ENCODE data around the gene HPCAL4. TPM values are rescaled to one million over a fixed set of nuclear protein-coding genes. Genes with fewer than 3 reads are reported as not detected.

The HPCAL4 gene
- total RNA-seq, 5 donors from 2014 or later (not counting 1 experiment from before 2014, with no cell fraction given): 10.3 to 38.5 (median 28.5) TPM

DNA sequence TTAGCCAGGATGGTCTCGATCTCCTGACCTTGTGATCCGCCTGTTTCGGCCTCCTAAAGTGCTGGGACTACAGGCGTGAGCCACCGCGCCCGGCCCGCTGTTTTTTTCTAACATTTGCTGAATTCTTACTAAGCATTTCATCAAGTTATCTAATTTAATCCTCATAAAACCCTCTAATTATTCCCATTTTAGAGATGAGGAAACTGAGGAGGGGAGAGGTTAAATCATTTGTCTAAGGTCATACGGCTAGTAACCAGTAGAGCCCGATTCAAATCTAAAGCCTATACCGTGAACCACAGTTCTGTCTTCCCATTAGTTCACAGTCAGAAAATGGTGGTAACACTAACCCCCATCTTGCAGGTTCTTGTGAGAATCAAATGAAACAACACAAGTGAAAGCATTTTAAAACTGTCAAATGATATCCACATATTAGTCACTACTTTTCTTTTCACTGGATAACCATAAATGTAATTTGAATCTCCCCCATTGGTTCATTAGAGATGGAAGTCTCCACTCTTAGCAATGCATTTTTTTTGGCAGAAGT, 62.4 kb downstream of the HPCAL4 start:
- Histone ChIP-seq H3K4me3 (ENCODE audit: control insufficient read depth in 1 of 2, extremely low read depth in 1 of 2, low read length in 1 of 2) (no peak overlapping the region), H3K9me3 (no peaks in the 10 kb centered on the region), H3K27me3 (replicated peaks in 1 of 2; ENCODE audit: control insufficient read depth in 2 of 2, extremely low read depth in 1 of 2, insufficient read depth in 2 of 2, low read length in 1 of 2) (peaks cover 5 to 29% of the 10 kb centered on the region in 2 experiments), H3K36me3 (ENCODE audit: control insufficient read depth in 2 of 2, extremely low read depth in 1 of 2, insufficient read depth in 1 of 2, low read length in 1 of 2) (no peaks in the 10 kb centered on the region), H3K27ac (ENCODE audit: low read length) (no peak overlapping the region), H3K4me1 (ENCODE audit: control insufficient read depth in 1 of 2, extremely low read depth in 1 of 2, insufficient read depth in 2 of 2, low read length in 2 of 2) (no peaks in the 10 kb centered on the region)
- no peak for ATAC-seq (replicated peaks in 1 of 4)
- ChIA-PET POLR2A (no interaction called here), CTCF (no interaction called here)
- peaks cover 7 to 22% of the 10 kb centered on the region in 2 donors for H3K27me3 Mint-ChIP-seq
- H3K4me1 Mint-ChIP-seq: no peaks in the 10 kb centered on the region
- H3K4me3 Mint-ChIP-seq: no peak overlapping the region
- WGBS (ENCODE audit: insufficient coverage): no CpG with 5 or more reads among the region's 11 CpGs
- H3K27ac Mint-ChIP-seq: no peak overlapping the region
- DNase-seq: no peak
- H3K9me3 Mint-ChIP-seq: no peaks in the 10 kb centered on the region
- H3K36me3 Mint-ChIP-seq: no peaks in the 10 kb centered on the region

Other genes with a start within 250 kb of the HPCAL4 start
- under 1 TPM in 1 of 5 donors, not detected in 4; 0.38 TPM for gene BMP8A, start 199.8 kb downstream of the HPCAL4 start, total RNA-seq
- 100 to 1,000 TPM; 266 to 314 (median 276) TPM for gene PABPC4, start 114.6 kb downstream of the HPCAL4 start, total RNA-seq
- gene HEYL, start 51.8 kb downstream of the HPCAL4 start, total RNA-seq: under 1 TPM in 2 of 5 donors, not detected in 3; 0.15 to 0.25 TPM
- gene NT5C1A, start 19.3 kb downstream of the HPCAL4 start, total RNA-seq: 1 to 10 TPM in 1 of 5 donors, under 1 TPM in 3, not detected in 1; 0.22 to 1.3 (median 0.42) TPM
- gene PPIE, start 47.4 kb upstream of the HPCAL4 start, total RNA-seq: 10 to 100 TPM; 50.8 to 72.6 (median 58.7) TPM
- gene OXCT2, start 79.9 kb upstream of the HPCAL4 start, total RNA-seq: under 1 TPM; 0.16 to 0.44 (median 0.28) TPM
- gene BMP8B, start 97.4 kb upstream of the HPCAL4 start, total RNA-seq: 1 to 10 TPM in 1 of 5 donors, under 1 TPM in 4; 0.33 to 1.3 (median 0.76) TPM
- gene TRIT1, start 192.1 kb upstream of the HPCAL4 start, total RNA-seq: 10 to 100 TPM; 12.2 to 17.4 (median 16.0) TPM
- gene MYCL, start 210.5 kb upstream of the HPCAL4 start, total RNA-seq: under 1 TPM; 0.13 to 0.38 (median 0.22) TPM